ENCODE results near the gene SHC4.
A peak's percentile ranks its signal among the peaks of the same experiment; 100 is the strongest.
"Not testable (repeated sequence)": the region's sequence is repeated elsewhere in the genome, so short reads cannot be mapped to it uniquely, and the experiment has no call there.

The SHC4 gene, protein sequence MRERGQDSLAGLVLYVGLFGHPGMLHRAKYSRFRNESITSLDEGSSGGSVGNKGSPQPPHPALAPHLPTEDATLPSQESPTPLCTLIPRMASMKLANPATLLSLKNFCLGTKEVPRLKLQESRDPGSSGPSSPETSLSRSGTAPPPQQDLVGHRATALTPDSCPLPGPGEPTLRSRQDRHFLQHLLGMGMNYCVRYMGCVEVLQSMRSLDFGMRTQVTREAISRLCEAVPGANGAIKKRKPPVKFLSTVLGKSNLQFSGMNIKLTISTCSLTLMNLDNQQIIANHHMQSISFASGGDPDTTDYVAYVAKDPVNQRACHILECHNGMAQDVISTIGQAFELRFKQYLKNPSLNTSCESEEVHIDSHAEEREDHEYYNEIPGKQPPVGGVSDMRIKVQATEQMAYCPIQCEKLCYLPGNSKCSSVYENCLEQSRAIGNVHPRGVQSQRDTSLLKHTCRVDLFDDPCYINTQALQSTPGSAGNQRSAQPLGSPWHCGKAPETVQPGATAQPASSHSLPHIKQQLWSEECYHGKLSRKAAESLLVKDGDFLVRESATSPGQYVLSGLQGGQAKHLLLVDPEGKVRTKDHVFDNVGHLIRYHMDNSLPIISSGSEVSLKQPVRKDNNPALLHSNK

DNA sequence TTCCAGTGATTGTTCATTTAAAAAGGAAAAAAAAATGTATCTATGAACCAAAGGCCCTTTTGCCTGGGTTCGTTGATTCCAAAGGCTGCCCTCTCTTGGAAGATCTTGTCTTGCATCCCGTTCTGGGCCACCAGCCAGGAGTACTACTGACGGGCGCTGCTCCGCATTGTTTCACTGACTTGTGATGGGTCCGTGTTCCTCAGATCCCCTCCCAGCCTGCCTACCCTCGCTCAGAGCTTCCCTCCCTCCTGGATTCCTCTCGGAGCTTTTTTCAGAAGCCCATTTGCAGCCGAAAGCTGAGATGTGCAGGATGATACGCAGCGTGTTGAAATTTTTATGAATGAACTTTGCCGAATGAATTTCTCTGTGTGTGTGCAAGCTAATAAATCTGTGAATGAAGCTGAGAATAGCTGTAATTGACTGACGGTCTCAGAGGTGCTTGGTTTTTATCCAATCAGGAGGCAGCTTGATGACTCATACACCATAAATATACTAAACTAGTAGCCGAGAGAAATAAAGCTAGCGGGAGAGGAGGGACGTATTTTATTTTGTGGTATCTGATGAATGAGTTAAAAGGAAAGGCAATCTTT, at the start of gene SHC4:
SHC4 (minus strand) TSS at position 396 of the 590 bp plus-strand sequence. CDS start 904 bp downstream, outside the sequence.
- DNase-seq (ENCODE audit: low read depth in 2 of 2), result no peak

DNA sequence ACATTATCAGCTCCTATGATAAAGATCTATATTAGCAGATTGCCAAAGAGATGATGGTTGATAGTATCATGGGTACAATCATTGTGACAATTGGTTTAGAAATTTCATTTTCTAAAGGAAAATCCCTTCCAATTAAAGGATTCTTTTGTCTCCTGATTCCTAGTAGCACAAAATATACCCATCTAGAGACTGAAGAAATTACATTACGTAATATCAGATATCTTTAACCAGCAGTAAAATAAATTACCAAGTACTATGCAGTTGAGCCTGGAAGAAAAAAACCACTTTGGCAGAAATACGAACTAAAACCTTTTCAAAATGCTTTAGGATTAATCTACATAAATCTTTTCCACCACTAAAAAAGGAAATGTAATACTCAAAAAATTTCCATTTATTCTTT, 35.6 kb upstream of the SHC4 start:
- DNase-seq (ENCODE audit: low read depth in 2 of 2), result no peak

DNA sequence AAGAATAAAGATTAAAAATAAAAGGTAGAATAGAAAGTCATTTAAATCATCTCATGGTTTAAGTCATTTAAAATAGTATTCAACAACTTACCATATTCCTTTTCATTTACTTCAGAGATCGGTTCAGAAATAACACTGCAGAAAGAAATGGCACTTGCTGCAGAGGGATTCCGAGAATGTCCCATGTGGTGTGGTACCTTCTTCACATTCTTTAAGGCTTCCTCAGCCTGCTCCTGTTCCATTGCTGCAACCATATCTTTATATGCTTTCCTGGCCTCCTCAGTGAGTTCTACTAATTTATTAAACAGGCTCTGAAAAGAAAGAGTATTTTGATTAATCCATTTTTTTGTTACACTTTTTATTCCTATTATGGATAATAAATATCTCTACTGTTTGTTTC, 32.6 kb upstream of the SHC4 start:
- no peak for DNase-seq (ENCODE audit: low read depth in 2 of 2)

DNA sequence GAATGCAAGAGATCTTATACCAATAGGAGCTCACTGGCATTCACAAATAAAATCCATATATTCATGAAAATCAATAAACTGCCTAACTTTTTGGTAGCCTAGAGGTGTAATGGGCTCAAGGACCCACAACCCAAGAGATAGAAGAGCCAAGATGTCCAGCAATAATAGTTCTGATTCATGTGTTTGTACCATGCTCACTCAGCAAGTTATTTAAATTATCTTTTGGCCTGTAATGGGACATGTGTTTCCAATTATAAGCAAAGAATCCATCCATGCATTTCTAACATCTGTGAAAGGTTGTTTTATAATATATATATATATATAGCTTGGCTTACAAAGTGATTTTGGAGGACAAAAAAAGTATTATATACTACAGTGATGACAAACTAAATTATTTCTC, 29.7 kb upstream of the SHC4 start:
- DNase-seq (ENCODE audit: low read depth in 2 of 2), result no peak

GRCh38 chr15:48992545-48992944, 28.8 kb upstream of the SHC4 start:
- no peak for DNase-seq (ENCODE audit: low read depth in 2 of 2)

DNA sequence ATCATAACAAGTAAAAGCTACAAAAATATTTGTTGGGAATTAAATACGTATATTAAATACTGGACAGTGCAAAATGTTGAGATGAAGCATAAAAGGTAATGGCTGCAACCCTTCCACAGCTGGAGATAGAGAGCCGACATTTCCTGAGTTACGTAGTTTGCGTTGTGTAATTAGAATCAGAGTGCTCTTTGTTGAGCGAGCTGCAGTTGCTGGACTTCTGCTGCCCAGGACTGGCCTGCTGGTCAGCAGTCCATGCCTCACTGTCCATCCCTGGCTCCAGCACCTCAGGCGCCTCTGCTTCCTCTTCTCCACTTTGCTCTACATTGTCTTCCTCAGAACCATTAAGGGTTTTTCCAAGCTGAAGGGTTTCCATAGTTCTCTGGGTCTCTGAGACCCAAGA, 28.4 kb upstream of the SHC4 start:
- no peak for DNase-seq (ENCODE audit: low read depth in 2 of 2)

GRCh38 chr15:48989170-48989569, 25.5 kb upstream of the SHC4 start:
- DNase-seq (ENCODE audit: low read depth in 2 of 2), result no peak

- DNase-seq (ENCODE audit: low read depth in 2 of 2), result no peak
Measured at GRCh38 chr15:48987142-48987541, 23.4 kb upstream of the SHC4 start.

- no peak for DNase-seq (ENCODE audit: low read depth in 2 of 2)
Measured at GRCh38 chr15:48986240-48986639, 22.5 kb upstream of the SHC4 start.

DNA sequence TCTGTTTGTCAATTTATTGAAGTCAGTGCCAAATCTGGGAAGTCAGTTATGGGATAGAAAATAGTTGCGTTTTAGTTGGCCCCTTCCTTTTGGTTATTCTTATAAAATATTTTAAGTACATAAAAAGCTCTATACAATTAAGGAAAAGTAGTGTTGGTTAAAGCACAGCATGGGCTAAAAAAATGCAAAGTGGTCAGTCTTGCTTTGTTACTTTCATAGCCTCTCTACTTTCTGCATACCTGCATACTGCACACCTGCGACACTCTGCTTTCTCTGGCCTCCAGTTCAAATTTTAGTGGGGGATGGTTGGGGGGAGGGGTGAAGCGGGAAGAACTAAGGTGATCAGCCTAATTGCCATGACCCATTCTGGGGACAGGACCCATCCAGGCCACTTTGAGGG, 21.8 kb upstream of the SHC4 start:
- DNase-seq (ENCODE audit: low read depth in 2 of 2), result no peak

GRCh38 chr15:48984811-48985352, 21.2 kb upstream of the SHC4 start:
- DNase-seq (ENCODE audit: low read depth in 2 of 2), result no peak

GRCh38 chr15:48984021-48984710, 20.4 kb upstream of the SHC4 start:
- DNase-seq (ENCODE audit: low read depth in 2 of 2), result no peak

GRCh38 chr15:48983300-48983699, 19.6 kb upstream of the SHC4 start:
- no peak for DNase-seq (ENCODE audit: low read depth in 2 of 2)

- no peak for DNase-seq (ENCODE audit: low read depth in 2 of 2)
Measured at GRCh38 chr15:48981941-48982340, 18.2 kb upstream of the SHC4 start.

GRCh38 chr15:48978638-48979037, 14.9 kb upstream of the SHC4 start:
- DNase-seq (ENCODE audit: low read depth in 2 of 2), result no peak

- no peak for DNase-seq (ENCODE audit: low read depth in 2 of 2)
Measured at GRCh38 chr15:48976444-48977088, 12.8 kb upstream of the SHC4 start.

GRCh38 chr15:48975472-48976419, 12.0 kb upstream of the SHC4 start:
- DNase-seq (ENCODE audit: low read depth in 2 of 2), result peak; percentile 34 to 35

DNA sequence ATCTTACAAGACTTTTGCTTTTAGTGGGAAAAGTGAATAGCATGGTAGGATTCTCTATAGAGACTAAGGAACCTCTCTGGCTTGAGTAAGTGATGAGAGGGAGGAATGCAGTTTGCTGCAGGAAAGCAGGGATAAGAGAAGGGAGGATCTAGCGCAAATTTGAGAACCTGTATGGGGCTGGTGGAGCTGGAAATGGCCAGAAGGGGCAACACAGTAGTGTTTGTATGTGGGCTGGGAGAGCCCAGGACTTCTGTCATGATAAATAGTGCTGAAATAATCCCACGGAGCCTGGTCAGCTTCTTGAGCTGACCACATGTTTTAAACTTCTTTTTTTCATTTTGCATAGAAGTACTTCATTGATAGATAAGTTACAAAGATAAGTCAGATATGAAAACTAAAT, 11.2 kb upstream of the SHC4 start:
- DNase-seq (ENCODE audit: low read depth in 2 of 2), result no peak

DNA sequence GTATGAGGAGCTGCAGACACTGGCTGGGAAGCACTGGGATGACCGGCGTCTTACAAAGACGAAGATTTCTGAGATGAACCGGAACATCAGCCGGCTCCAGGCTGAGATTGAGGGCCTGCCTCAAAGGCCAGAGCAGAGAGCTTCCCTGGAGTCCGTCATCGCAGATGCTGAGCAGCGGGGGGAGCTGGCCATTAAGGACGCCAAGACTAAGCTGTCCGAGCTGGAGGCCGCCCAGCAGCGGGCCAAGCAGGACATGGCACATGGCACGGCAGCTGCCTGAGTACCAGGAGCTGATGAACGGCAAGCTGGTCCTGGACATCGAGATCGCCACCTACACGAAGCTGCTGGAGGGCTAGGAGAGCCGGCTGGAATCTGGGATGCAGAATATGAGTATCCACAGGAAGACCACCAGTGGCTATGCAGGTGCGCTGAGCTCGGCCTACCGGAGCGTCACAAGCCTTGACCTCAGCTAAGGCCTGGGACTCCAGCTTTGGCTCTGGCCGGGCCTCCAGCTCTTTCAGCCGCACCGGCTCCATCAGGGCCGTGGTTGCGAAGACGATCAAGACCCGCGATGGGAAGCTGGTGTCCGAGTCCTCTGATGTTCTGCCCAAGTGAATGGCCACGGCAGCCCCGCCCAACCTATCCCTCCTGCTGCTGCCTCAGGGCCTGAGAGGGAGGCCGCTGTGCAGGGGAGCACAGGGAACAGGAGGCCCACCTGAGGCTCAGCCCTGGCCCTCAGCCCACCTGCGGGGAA, 9.2 kb upstream of the SHC4 start:
- DNase-seq (ENCODE audit: low read depth in 2 of 2), result no peak

GRCh38 chr15:48970926-48971325, 7.2 kb upstream of the SHC4 start:
- not testable (repeated sequence) for DNase-seq (ENCODE audit: low read depth in 2 of 2)

Data from stimulated activated CD8-positive, alpha-beta memory T cell treated with anti-CD3 and anti-CD28 coated beads, Interleukin-7, amount 100 ng/mL, for 1 hour (primary cell).